HFF-Myc (cell line): Measurements from ENCODE around the gene GLRX5.

Experiments used
- DNase-seq: peaks from one replicate; pipeline ENCODE4 v3.0.0-alpha.2; 2011; ENCODE audit warnings: low read depth; ENCODE audit errors: extremely low read depth
- H3K4me3 ChIP-seq: replicated peaks from 2 replicates; pipeline ENCODE4 v1.5.1; 2011; ENCODE audit warnings: low read depth, mild to moderate bottlenecking, control low read depth, low read length
- TF ChIP-seq, protein P1 (sequence below): IDR thresholded peaks from 2 replicates; pipeline ENCODE4 v1.5.1; 2012; ENCODE audit warnings: mild to moderate bottlenecking, low read depth, low read length, control low read depth; ENCODE audit errors: missing control alignments

GLRX5 gene

DNA sequence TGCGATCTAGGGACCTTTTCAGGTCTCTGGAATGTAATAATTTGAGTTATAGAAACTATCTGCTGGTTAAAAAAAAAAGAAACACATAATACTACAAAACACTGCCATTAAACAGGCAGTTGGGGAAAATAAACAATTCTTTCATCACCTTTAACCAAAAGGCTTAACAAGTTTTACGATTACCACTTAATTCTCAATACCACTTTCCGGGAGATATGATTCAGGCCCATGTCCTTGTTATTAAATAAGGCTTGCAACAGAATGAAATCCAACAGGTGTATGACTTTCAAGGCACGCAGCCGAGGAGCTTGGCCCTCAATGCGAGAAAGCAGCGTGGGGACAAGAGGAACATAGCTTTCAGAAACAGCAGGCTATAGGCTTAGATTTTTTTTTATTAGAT is 5.6 kb upstream of the GLRX5 start:
- no peak for DNase-seq
- TF ChIP-seq, protein P1, sequence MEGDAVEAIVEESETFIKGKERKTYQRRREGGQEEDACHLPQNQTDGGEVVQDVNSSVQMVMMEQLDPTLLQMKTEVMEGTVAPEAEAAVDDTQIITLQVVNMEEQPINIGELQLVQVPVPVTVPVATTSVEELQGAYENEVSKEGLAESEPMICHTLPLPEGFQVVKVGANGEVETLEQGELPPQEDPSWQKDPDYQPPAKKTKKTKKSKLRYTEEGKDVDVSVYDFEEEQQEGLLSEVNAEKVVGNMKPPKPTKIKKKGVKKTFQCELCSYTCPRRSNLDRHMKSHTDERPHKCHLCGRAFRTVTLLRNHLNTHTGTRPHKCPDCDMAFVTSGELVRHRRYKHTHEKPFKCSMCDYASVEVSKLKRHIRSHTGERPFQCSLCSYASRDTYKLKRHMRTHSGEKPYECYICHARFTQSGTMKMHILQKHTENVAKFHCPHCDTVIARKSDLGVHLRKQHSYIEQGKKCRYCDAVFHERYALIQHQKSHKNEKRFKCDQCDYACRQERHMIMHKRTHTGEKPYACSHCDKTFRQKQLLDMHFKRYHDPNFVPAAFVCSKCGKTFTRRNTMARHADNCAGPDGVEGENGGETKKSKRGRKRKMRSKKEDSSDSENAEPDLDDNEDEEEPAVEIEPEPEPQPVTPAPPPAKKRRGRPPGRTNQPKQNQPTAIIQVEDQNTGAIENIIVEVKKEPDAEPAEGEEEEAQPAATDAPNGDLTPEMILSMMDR, result no peak
- no peak overlapping the region for H3K4me3 ChIP-seq

DNA sequence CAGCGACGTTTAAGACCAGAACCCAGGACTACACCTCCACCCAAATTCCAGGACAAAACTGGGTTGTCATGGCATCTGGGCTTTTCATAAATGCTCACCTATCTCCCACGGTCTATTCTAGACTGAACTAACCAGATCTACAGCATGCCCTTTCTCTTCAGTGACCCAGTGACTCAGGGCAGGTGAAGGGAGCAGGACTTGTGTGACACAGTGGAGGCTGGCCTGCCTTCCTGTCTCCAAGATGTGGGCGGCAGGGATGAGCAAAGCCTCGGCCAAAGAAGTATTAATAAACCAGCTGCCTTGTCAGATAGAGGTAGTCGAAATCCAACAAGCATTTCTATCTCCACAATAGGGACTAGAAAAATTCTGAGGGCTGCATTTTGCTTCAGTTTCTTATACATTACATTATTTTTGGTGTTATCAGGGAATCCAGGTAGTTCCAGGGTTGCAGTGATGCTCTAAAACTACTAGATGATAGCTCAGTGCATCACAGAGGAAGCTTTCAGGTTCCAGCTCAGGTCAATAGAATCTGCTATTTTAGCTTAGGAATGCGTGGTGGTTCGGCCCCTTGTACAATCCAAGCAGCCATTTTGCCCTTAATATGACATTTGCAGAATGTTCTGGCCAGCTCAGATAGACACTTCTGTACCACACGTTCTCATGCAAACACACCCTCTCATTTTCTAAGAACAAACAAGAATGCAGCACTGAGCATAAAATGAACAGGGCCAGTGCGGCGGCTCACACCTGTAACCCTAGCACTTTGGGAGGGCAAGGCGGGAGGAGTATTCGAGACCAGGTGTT is 4.2 kb upstream of the GLRX5 start:
- peak overlapping the region; percentile 93; the same call in 1 of the 2 replicates for H3K4me3 ChIP-seq
- TF ChIP-seq, protein P1, result no peak
- DNase-seq, result no peak

DNA sequence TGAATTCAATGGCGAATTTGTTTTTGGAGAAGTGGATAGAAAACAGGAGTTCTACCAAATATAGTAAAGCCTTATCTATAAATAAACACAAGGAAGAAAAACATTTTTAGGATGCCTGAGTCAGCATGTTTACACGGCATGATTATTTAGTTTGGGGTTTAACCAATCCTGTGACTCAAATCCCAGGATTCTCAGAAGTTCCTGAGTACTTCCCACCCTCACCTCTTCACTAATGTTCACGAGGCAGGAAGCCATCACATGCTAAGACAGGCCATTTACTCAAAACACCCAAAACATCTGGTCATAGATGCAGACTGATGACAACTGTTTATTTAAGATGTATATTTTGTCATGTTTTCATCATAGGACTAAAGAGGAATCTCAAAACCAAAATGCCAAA is 3.4 kb upstream of the GLRX5 start:
- peak; percentile 56 for DNase-seq
- H3K4me3 ChIP-seq, result peak overlapping the region; percentile 93

DNA sequence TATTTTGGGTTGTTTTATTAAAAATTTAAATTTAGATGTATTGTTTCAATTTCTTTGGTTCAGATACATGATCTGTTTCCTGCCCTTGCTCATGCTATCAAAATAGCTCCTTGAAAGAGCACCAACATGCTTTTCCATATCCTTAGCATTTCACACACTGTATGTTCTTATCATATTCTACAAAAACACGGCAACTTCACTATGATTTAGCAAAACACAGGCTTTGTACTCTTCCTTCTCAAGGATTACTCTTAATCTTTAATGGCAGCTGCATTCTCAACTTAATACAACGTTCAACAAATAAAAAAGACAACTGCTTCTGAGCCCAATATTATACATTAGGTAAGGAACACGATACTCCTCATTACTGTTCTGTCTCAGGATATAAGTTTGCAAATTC is 2.9 kb upstream of the GLRX5 start:
- TF ChIP-seq, protein P1, result no peak
- peak overlapping the region; percentile 93 for H3K4me3 ChIP-seq
- no peak for DNase-seq

More for the DNA sequence above, 3.4 kb upstream of the GLRX5 start:
- TF ChIP-seq, protein P1, result no peak

DNA sequence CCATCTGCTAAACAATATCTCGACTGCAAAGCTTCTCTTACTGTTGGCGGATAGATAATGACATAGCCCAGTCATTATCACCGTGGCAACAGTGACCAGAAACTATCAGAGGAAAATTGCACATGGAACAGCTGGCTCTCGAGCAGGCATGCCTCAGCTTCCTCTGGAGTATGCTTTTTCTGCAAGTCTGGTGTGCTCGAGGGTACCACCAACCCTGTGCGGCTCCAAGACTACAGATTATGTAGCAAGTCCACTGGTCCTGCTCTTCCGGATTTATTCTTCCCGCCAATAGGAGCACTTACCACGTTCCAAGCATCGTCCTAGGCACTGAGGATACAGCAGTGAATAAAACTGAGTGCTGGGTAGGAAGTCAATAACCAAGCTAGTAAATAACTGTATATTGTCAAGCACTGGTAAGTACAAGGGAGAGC is 1.4 kb upstream of the GLRX5 start:
- DNase-seq, result no peak
- H3K4me3 ChIP-seq, result peak overlapping the region; percentile 93
- TF ChIP-seq, protein P1, result no peak

DNA sequence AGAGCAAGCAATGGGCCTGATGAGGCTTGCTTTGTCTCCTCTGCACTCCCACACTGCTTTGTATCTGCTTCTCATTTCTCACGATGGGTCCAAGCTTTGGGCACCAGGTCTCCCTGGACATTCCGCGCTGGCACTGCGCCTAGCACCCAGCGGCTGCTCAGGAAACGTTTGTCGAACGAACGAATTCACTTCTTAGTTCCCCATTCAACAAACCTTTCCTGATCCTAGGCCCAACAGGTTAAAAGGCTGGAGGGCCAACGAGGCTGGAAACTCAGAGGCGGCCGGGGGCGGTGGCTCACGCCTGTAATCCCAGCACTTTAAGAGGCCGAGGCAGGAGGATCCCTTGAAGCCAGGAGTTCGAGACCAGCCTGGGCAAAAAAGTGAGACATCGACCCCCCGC is 1.0 kb upstream of the GLRX5 start:
- TF ChIP-seq, protein P1, result no peak
- H3K4me3 ChIP-seq, result peak overlapping the region; percentile 93
- DNase-seq, result no peak
